ENCODE measurements around the gene COL7A1. TPM values are rescaled to one million over a fixed set of nuclear protein-coding genes. Genes with fewer than 3 reads are reported as not detected.

Gene COL7A1
- total RNA-seq, 1 donor from 2014 or later = 32.3 TPM

GRCh38 chr3:48617559-48617958 is 22.4 kb upstream of the COL7A1 start:
- no peaks in the 10 kb centered on the region for H3K4me1 Mint-ChIP-seq (ENCODE audit: unreplicated experiment)
- no peak for DNase-seq (ENCODE audit: extremely low spot score, unreplicated experiment)
- H3K27ac Mint-ChIP-seq = peak overlapping the region; percentile 29
- H3K9me3 Mint-ChIP-seq = no peaks in the 10 kb centered on the region
- H3K27me3 Mint-ChIP-seq = no peaks in the 10 kb centered on the region
- no peak overlapping the region for H3K4me3 Mint-ChIP-seq
- TF ChIP-seq CTCF (conservative IDR thresholded peaks at IDR 0.05) = no peak
- no peaks in the 10 kb centered on the region for H3K36me3 Mint-ChIP-seq

- Mint-ChIP-seq H3K4me3 (no peak overlapping the region), H3K4me1 (ENCODE audit: unreplicated experiment) (peaks cover 5% of the 10 kb centered on the region), H3K36me3 (no peaks in the 10 kb centered on the region), H3K9me3 (no peaks in the 10 kb centered on the region), H3K27me3 (no peaks in the 10 kb centered on the region), H3K27ac (no peak overlapping the region)
- no peak for TF ChIP-seq CTCF (conservative IDR thresholded peaks at IDR 0.05)
- no peak for DNase-seq (ENCODE audit: extremely low spot score, unreplicated experiment)
Observed at GRCh38 chr3:48614044-48614443, 18.9 kb upstream of the COL7A1 start.

GRCh38 chr3:48612309-48612708 is 17.2 kb upstream of the COL7A1 start:
- H3K27ac Mint-ChIP-seq = no peak overlapping the region

GRCh38 chr3:48609088-48610005 is 14.2 kb upstream of the COL7A1 start, which contains the start of gene UQCRC1:
Gene UQCRC1 (minus strand): TSS chr3:48609646. CDS start chr3:48609620, 26 bp downstream.
- Mint-ChIP-seq H3K27me3 (no peaks in the 10 kb centered on the region), H3K36me3 (peaks cover 9% of the 10 kb centered on the region), H3K9me3 (no peaks in the 10 kb centered on the region), H3K27ac (peak within 1 kb of the TSS; percentile 93), H3K4me3 (peak within 1 kb of the TSS; percentile 99), H3K4me1 (ENCODE audit: unreplicated experiment) (peaks cover 14% of the 10 kb centered on the region)
- DNase-seq (ENCODE audit: extremely low spot score, unreplicated experiment) = peak; percentile 97
- peak; percentile 80 for TF ChIP-seq CTCF (conservative IDR thresholded peaks at IDR 0.05)

More at GRCh38 chr3:48612309-48612708, 17.2 kb upstream of the COL7A1 start:
- Mint-ChIP-seq H3K27me3 (no peaks in the 10 kb centered on the region), H3K4me1 (ENCODE audit: unreplicated experiment) (peaks cover 14% of the 10 kb centered on the region), H3K9me3 (no peaks in the 10 kb centered on the region), H3K36me3 (peaks cover 5% of the 10 kb centered on the region), H3K4me3 (peak overlapping the region; percentile 14)
- DNase-seq (ENCODE audit: extremely low spot score, unreplicated experiment) = no peak
- no peak for TF ChIP-seq CTCF (conservative IDR thresholded peaks at IDR 0.05)

- H3K4me3 Mint-ChIP-seq = no peak overlapping the region
- DNase-seq (ENCODE audit: extremely low spot score, unreplicated experiment) = no peak
- no peak for TF ChIP-seq CTCF (conservative IDR thresholded peaks at IDR 0.05)
- H3K27ac Mint-ChIP-seq = no peak overlapping the region
- H3K27me3 Mint-ChIP-seq = no peaks in the 10 kb centered on the region
- H3K9me3 Mint-ChIP-seq = no peaks in the 10 kb centered on the region
- H3K36me3 Mint-ChIP-seq = peaks cover 17% of the 10 kb centered on the region
- H3K4me1 Mint-ChIP-seq (ENCODE audit: unreplicated experiment) = peaks cover 14% of the 10 kb centered on the region
Observed at GRCh38 chr3:48607519-48607918, 12.4 kb upstream of the COL7A1 start.
